ENCODE measurements around the gene ZNF316.
A peak's percentile ranks its signal among the peaks of the same experiment; 100 is the strongest.

ZNF316 gene

GRCh38 chr7:6637544-6638229 lies 569 bp downstream of the ZNF316 start:
- TF ChIP-seq, protein P1, sequence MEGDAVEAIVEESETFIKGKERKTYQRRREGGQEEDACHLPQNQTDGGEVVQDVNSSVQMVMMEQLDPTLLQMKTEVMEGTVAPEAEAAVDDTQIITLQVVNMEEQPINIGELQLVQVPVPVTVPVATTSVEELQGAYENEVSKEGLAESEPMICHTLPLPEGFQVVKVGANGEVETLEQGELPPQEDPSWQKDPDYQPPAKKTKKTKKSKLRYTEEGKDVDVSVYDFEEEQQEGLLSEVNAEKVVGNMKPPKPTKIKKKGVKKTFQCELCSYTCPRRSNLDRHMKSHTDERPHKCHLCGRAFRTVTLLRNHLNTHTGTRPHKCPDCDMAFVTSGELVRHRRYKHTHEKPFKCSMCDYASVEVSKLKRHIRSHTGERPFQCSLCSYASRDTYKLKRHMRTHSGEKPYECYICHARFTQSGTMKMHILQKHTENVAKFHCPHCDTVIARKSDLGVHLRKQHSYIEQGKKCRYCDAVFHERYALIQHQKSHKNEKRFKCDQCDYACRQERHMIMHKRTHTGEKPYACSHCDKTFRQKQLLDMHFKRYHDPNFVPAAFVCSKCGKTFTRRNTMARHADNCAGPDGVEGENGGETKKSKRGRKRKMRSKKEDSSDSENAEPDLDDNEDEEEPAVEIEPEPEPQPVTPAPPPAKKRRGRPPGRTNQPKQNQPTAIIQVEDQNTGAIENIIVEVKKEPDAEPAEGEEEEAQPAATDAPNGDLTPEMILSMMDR (IDR thresholded peaks at IDR 0.05; ENCODE audit: low read depth, low read length) = peak; percentile 10
- DNase-seq (ENCODE audit: extremely low read depth, low read depth) = no peak

- TF ChIP-seq, protein P1 (IDR thresholded peaks at IDR 0.05; ENCODE audit: low read depth, low read length) = no peak
- DNase-seq (ENCODE audit: extremely low read depth, low read depth) = no peak
These were observed 1.9 kb downstream of the ZNF316 start for GRCh38 chr7:6639032-6639431.

DNA sequence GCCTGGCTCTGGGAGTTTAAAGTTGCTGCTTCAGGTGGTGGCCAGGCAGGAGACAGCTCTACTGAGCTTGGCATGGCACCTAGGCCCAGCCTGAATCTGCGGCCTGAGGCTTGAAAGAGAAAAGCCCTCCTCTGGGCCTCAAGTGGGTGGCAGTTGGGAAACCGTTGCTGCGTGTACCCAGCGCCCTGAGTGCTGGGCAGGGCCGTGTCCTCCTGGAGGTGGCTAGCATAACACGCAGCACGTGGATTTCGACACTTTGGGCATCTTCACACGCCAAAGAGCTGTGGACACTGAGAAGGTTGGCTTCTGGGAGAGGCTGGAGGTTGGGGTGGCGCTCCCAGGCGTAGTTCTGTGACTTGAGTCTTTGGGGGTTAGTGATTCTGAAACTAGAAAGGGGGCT lies 2.5 kb downstream of the ZNF316 start:
- TF ChIP-seq, protein P1 (IDR thresholded peaks at IDR 0.05; ENCODE audit: low read depth, low read length) = no peak
- no peak for DNase-seq (ENCODE audit: extremely low read depth, low read depth)

GRCh38 chr7:6640246-6640721 lies 3.2 kb downstream of the ZNF316 start:
- DNase-seq (ENCODE audit: extremely low read depth, low read depth) = no peak
- TF ChIP-seq, protein P1 (IDR thresholded peaks at IDR 0.05; ENCODE audit: low read depth, low read length) = no peak

- TF ChIP-seq, protein P1 (IDR thresholded peaks at IDR 0.05; ENCODE audit: low read depth, low read length) = no peak
These were observed 4.4 kb downstream of the ZNF316 start for GRCh38 chr7:6641305-6642035.

GRCh38 chr7:6642239-6642839 lies 5.2 kb downstream of the ZNF316 start:
- TF ChIP-seq, protein P1 (IDR thresholded peaks at IDR 0.05; ENCODE audit: low read depth, low read length) = no peak
- DNase-seq (ENCODE audit: extremely low read depth, low read depth) = no peak

More at GRCh38 chr7:6641305-6642035, 4.4 kb downstream of the ZNF316 start:
- DNase-seq (ENCODE audit: extremely low read depth, low read depth) = no peak

Data from AG09319 (cell line).